Astrocyte of the cerebellum (primary cell): ENCODE measurements around the gene BRF1.

Experiments used
- DNase-seq: peaks from one replicate; pipeline ENCODE4 v3.0.0-alpha.2; 2011; ENCODE audit warnings: low read depth
- H3K4me3 ChIP-seq: 2 replicates; pipeline ENCODE4 v1.5.1; 2011; ENCODE audit warnings: mild to moderate bottlenecking, low read depth, low read length, moderate library complexity
- in situ Hi-C: cut with HindIII; loops from 2 replicates; pipeline ENCODE4 v1.10.0; 2017; ENCODE audit warnings: low sequenced_read_pairs
- TF ChIP-seq, protein P1 (sequence below): IDR thresholded peaks from 2 replicates; pipeline ENCODE4 v1.5.1; 2012; ENCODE audit warnings: low read length, low read depth, moderate library complexity, mild to moderate bottlenecking; ENCODE audit errors: missing control alignments

Gene BRF1

GRCh38 chr14:105193916-105194782 is 106.7 kb downstream of the BRF1 start:
- TF ChIP-seq, protein P1, sequence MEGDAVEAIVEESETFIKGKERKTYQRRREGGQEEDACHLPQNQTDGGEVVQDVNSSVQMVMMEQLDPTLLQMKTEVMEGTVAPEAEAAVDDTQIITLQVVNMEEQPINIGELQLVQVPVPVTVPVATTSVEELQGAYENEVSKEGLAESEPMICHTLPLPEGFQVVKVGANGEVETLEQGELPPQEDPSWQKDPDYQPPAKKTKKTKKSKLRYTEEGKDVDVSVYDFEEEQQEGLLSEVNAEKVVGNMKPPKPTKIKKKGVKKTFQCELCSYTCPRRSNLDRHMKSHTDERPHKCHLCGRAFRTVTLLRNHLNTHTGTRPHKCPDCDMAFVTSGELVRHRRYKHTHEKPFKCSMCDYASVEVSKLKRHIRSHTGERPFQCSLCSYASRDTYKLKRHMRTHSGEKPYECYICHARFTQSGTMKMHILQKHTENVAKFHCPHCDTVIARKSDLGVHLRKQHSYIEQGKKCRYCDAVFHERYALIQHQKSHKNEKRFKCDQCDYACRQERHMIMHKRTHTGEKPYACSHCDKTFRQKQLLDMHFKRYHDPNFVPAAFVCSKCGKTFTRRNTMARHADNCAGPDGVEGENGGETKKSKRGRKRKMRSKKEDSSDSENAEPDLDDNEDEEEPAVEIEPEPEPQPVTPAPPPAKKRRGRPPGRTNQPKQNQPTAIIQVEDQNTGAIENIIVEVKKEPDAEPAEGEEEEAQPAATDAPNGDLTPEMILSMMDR = no peak
- no peak for DNase-seq
- no peak overlapping the region for H3K4me3 ChIP-seq
- in situ Hi-C loops = loop anchor here (25.0 kb wide), 1 partner anchor 93 kb away; no protein-coding TSS in a partner anchor

GRCh38 chr14:105192866-105193731 is 107.7 kb downstream of the BRF1 start:
- TF ChIP-seq, protein P1 = no peak
- in situ Hi-C loops = loop anchor here (25.0 kb wide), 1 partner anchor 94 kb away; no protein-coding TSS in a partner anchor
- no peak overlapping the region for H3K4me3 ChIP-seq
- DNase-seq = no peak

DNA sequence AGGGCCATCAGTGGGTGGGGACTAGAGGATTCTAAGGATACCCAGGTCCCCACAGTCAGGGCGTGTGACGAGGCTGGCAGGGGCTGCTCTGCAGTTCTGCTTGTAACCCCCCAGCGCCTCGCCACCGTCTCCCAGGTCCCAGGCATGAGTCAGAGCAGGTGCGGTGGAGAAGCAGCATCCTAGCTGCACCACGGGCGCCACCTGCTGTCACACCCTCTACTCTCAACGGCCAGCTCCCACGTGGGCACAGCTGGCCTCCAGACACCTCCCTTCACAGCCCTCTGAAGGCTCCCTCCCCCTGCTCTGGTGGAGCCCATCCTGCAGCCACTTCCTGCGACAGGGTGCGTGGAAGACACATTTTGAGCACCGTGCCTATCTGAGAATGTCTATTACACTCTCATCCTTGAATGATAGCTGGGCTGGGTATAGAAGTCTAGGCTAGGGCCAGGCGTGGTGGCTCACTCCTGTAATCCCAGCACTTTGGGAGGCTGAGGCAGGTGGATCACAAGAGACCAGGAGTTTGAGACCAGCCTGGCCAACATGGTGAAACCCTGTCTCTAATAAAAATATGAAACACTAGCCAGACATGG is 112.8 kb downstream of the BRF1 start:
- in situ Hi-C loops = loop anchor here (25.0 kb wide), 1 partner anchor 99 kb away; no protein-coding TSS in a partner anchor
- H3K4me3 ChIP-seq = no peak overlapping the region
- no peak for DNase-seq
- TF ChIP-seq, protein P1 = no peak

GRCh38 chr14:105187116-105187515 is 113.7 kb downstream of the BRF1 start:
- TF ChIP-seq, protein P1 = no peak
- no peak for DNase-seq
- in situ Hi-C loops = loop anchor here (25.0 kb wide), 1 partner anchor 100 kb away; no protein-coding TSS in a partner anchor

GRCh38 chr14:105185973-105186372 is 114.8 kb downstream of the BRF1 start:
- no peak overlapping the region for H3K4me3 ChIP-seq
- in situ Hi-C loops = loop anchor here (25.0 kb wide), 1 partner anchor 101 kb away; no protein-coding TSS in a partner anchor
- no peak for DNase-seq
- TF ChIP-seq, protein P1 = no peak

More at GRCh38 chr14:105187116-105187515, 113.7 kb downstream of the BRF1 start:
- no peak overlapping the region for H3K4me3 ChIP-seq

DNA sequence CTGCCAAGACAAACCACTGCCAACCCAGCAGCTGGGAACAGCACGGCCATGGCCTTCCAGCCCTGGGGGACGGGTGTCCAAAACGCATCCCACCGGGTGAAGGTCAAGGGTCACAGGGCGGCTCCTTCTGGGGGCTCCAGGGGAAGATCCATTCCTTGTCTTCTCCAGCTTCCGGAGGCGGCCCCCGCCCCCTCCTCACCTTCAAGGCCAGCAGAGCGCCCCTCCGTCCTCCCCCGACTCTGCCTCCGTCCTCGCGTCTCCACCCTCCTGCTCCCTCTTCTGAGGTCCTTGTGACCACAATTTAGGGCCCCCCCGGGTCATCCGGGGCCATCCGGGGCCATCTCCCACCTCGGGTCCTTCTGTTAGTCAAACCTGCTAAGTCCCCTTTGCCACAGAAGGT is 115.8 kb downstream of the BRF1 start:
- no peak for DNase-seq
- in situ Hi-C loops = loop anchor here (25.0 kb wide), 1 partner anchor 102 kb away; no protein-coding TSS in a partner anchor
- TF ChIP-seq, protein P1 = no peak
- H3K4me3 ChIP-seq = no peak overlapping the region
